ENCODE measurements around the gene NIP7. TPM values are rescaled to one million over a fixed set of nuclear protein-coding genes. Genes with fewer than 3 reads are reported as not detected.

NIP7 gene
- total and polyA plus RNA-seq, 9 of the 15 experiments (the other 6 are each of a cell fraction or from before 2014, with no cell fraction given): 28.9 to 85.5 (median 72.5) TPM

- TF ChIP-seq, protein P1, sequence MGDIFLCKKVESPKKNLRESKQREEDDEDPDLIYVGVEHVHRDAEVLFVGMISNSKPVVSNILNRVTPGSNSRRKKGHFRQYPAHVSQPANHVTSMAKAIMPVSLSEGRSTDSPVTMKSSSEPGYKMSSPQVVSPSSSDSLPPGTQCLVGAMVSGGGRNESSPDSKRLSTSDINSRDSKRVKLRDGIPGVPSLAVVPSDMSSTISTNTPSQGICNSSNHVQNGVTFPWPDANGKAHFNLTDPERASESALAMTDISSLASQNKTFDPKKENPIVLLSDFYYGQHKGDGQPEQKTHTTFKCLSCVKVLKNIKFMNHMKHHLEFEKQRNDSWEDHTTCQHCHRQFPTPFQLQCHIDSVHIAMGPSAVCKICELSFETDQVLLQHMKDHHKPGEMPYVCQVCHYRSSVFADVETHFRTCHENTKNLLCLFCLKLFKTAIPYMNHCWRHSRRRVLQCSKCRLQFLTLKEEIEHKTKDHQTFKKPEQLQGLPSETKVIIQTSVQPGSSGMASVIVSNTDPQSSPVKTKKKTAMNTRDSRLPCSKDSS (IDR thresholded peaks at IDR 0.05; ENCODE audit: low read depth, partially characterized antibody): peak; percentile 3
- no peak for TF ChIP-seq ZNF316 (IDR thresholded peaks at IDR 0.05)
- no peak for TF ChIP-seq NCOA1 (IDR thresholded peaks at IDR 0.05; ENCODE audit: low read depth)
- peak in 1 of 2 experiments; percentile 43 for TF ChIP-seq AFF1 (IDR thresholded peaks at IDR 0.05; ENCODE audit: low read depth in 1 of 2, partially characterized antibody in 2 of 2)
- TF ChIP-seq ZNF263 (CRISPR knock-in tag; IDR thresholded peaks at IDR 0.05; ENCODE audit: borderline replicate concordance): no peak
- no peak for TF ChIP-seq NFATC3 (IDR thresholded peaks at IDR 0.05)
- TF ChIP-seq ZNF445 (CRISPR knock-in tag; IDR thresholded peaks at IDR 0.05; ENCODE audit: low read depth): no peak
- TF ChIP-seq PYGO2 (tag; IDR thresholded peaks at IDR 0.05): no peak
- TF ChIP-seq PHF8 (IDR thresholded peaks at IDR 0.05; ENCODE audit: borderline replicate concordance, low read length): peak; percentile 89; the same call in 1 of the 2 replicates
- TF ChIP-seq ILF3 (IDR thresholded peaks at IDR 0.05; ENCODE audit: borderline replicate concordance): peak; percentile 87
- TF ChIP-seq YBX1 (IDR thresholded peaks at IDR 0.05): no peak
- no peak for TF ChIP-seq TSHZ1 (CRISPR knock-in tag; IDR thresholded peaks at IDR 0.05)
- TF ChIP-seq ZNF146 (CRISPR knock-in tag; IDR thresholded peaks at IDR 0.05; ENCODE audit: unreplicated experiment): no peak
- no peak for TF ChIP-seq HNRNPK (IDR thresholded peaks at IDR 0.05; ENCODE audit: low read depth, low read length, poor library complexity, severe bottlenecking)
- no peak for TF ChIP-seq DNMT1 (IDR thresholded peaks at IDR 0.05)
- TF ChIP-seq, protein P2, sequence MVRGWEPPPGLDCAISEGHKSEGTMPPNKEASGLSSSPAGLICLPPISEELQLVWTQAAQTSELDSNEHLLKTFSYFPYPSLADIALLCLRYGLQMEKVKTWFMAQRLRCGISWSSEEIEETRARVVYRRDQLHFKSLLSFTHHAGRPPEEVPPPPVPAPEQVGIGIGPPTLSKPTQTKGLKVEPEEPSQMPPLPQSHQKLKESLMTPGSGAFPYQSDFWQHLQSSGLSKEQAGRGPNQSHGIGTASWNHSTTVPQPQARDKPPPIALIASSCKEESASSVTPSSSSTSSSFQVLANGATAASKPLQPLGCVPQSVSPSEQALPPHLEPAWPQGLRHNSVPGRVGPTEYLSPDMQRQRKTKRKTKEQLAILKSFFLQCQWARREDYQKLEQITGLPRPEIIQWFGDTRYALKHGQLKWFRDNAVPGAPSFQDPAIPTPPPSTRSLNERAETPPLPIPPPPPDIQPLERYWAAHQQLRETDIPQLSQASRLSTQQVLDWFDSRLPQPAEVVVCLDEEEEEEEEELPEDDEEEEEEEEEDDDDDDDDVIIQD (CRISPR knock-in tag; IDR thresholded peaks at IDR 0.05): no peak
These were observed 28.7 kb upstream of the NIP7 start, which contains the start of gene VPS4A (continued) for GRCh38 chr16:69310653-69311532.

All from K562 (cell line).